ENCODE results near the gene C1orf122.
A peak's percentile ranks its signal among the peaks of the same experiment; 100 is the strongest.

Gene C1orf122

DNA sequence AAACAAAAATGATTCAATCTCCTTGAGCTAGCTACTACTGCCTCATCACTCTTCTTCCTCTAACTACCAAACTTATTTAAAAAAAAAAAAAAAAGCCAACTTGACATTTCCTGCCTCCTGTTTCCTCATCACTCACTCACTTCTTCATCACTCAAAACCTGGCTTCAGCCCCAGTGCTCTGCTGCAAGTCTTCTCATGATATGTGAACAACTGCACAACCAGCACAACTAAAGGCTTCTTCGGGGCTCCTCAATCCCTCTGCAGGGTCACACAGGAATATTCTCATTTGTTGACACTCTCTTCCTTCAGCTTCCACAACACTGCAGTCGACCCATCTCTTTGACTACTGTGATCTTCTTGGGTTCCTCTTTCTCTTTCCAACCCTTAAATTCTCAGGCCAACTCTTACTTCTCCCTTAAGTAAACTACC is 44.2 kb downstream of the C1orf122 start:
- no peak overlapping the region for H3K4me3 ChIP-seq (ENCODE audit: low read depth, low read length)
- peak; percentile 38 for DNase-seq (ENCODE audit: low read depth)
- TF ChIP-seq, protein P1, sequence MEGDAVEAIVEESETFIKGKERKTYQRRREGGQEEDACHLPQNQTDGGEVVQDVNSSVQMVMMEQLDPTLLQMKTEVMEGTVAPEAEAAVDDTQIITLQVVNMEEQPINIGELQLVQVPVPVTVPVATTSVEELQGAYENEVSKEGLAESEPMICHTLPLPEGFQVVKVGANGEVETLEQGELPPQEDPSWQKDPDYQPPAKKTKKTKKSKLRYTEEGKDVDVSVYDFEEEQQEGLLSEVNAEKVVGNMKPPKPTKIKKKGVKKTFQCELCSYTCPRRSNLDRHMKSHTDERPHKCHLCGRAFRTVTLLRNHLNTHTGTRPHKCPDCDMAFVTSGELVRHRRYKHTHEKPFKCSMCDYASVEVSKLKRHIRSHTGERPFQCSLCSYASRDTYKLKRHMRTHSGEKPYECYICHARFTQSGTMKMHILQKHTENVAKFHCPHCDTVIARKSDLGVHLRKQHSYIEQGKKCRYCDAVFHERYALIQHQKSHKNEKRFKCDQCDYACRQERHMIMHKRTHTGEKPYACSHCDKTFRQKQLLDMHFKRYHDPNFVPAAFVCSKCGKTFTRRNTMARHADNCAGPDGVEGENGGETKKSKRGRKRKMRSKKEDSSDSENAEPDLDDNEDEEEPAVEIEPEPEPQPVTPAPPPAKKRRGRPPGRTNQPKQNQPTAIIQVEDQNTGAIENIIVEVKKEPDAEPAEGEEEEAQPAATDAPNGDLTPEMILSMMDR (conservative IDR thresholded peaks at IDR 0.05; ENCODE audit: low read depth, low read length), result no peak

DNA sequence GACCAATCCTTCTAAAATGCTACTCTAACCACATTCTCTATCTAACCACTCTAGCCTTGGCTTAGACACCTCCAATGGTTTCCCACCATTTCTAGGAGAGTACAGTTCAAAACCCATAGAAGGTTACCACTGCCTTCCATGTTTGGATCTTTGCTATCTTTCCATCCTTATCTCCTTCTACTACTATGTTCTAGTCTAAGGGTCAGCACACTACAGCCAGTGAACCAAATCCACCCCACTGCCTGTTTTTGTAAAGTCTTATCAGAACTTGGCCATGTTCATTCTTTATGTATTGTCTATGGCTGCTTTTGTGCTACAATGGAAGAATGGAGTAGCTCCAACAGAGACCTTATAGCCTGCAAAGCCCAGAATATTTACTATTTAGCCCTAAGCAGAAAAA is 45.6 kb downstream of the C1orf122 start:
- TF ChIP-seq, protein P1 (conservative IDR thresholded peaks at IDR 0.05; ENCODE audit: low read depth, low read length), result no peak

DNA sequence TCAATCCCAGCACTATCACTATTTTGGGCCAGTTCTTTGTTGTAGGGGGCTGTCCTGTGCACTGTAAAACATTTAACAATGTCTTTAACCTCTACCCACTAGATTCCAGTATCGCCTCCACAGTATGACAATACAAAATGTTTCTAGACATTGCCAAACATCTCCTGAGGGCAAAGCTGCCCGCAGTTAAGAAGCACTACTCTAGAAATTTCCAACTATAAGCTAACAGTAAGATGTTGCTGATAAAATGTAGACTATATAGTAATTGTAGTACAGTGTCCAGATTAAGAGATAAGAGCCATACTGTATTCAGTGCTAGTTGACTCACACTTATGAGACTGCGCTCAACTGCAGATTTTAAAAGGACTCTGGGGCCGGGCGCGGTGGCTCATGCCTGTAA is 46.8 kb downstream of the C1orf122 start:
- DNase-seq (ENCODE audit: low read depth), result no peak
- no peak overlapping the region for H3K4me3 ChIP-seq (ENCODE audit: low read depth, low read length)
- TF ChIP-seq, protein P1 (conservative IDR thresholded peaks at IDR 0.05; ENCODE audit: low read depth, low read length), result no peak

More for the DNA sequence above, 45.6 kb downstream of the C1orf122 start:
- no peak overlapping the region for H3K4me3 ChIP-seq (ENCODE audit: low read depth, low read length)
- no peak for DNase-seq (ENCODE audit: low read depth)
